Activated CD8-positive, alpha-beta memory T cell treated with anti-CD3 and anti-CD28 coated beads, Interleukin-2, amount 10 ng/mL, durations not matched to agents 7 days and 5 days (primary cell): ENCODE results near the gene ARSJ. TPM values are rescaled to one million over a fixed set of nuclear protein-coding genes. Genes with fewer than 3 reads are reported as not detected.

Source experiments
- ATAC-seq: fragments of 150-1000 bp; cut with Tn5 transposase; one replicate; pipeline ENCODE4 v1.10.0; 2021; ENCODE audit warnings: moderate library complexity
- CTCF ChIA-PET: fragments of 350-600 bp; sonication (Branson Sonifier 250); formaldehyde crosslinking; loops from one replicate; lab custom pipeline; 2021; ENCODE audit warnings: antibody characterized with exemption; lab: Charles Lee
- DNase-seq: peaks from one replicate; pipeline ENCODE4 v3.0.0-alpha.2; 2020
- H3K27ac Mint-ChIP-seq: one replicate; pipeline ENCODE4 v1.8.0; 2021; ENCODE audit warnings: mild to moderate bottlenecking, mixed read lengths
- H3K27me3 Mint-ChIP-seq: one replicate; pipeline ENCODE4 v1.8.0; 2021; ENCODE audit warnings: mixed read lengths
- H3K36me3 Mint-ChIP-seq: one replicate; pipeline ENCODE4 v1.8.0; 2021; ENCODE audit warnings: mild to moderate bottlenecking, mixed read lengths
- H3K4me1 Mint-ChIP-seq: one replicate; pipeline ENCODE4 v1.8.0; 2021; ENCODE audit warnings: mixed read lengths
- H3K4me3 Mint-ChIP-seq: one replicate; pipeline ENCODE4 v1.8.0; 2021; ENCODE audit warnings: mild to moderate bottlenecking, moderate library complexity, mixed read lengths
- H3K9me3 Mint-ChIP-seq: one replicate; pipeline ENCODE4 v1.8.0; 2022; ENCODE audit warnings: low read depth, mixed read lengths
- total RNA-seq, 2 experiments: library from RNA; stranded (reverse); gene quantifications; one replicate each; pipeline ENCODE4 v1.2.3, GENCODE V29; 2021

ARSJ gene
- total RNA-seq, 2 experiments from 2014 or later = not detected

GRCh38 chr4:113869743-113870375 lies 109.6 kb downstream of the ARSJ start:
- peaks cover 4% of the 10 kb centered on the region for H3K4me1 Mint-ChIP-seq
- no peak overlapping the region for H3K4me3 Mint-ChIP-seq
- CTCF ChIA-PET = no interaction called here
- no peak for DNase-seq
- no peak overlapping the region for H3K27ac Mint-ChIP-seq
- no peaks in the 10 kb centered on the region for H3K27me3 Mint-ChIP-seq
- ATAC-seq = peak; percentile 45
- H3K36me3 Mint-ChIP-seq = peaks cover 5% of the 10 kb centered on the region
- H3K9me3 Mint-ChIP-seq = no peaks in the 10 kb centered on the region

GRCh38 chr4:113866611-113867010 lies 112.8 kb downstream of the ARSJ start:
- CTCF ChIA-PET = no interaction called here
- Mint-ChIP-seq H3K27me3 (no peaks in the 10 kb centered on the region), H3K4me3 (no peak overlapping the region), H3K27ac (no peak overlapping the region), H3K4me1 (peaks cover 4% of the 10 kb centered on the region), H3K9me3 (no peaks in the 10 kb centered on the region), H3K36me3 (peaks cover 5% of the 10 kb centered on the region)
- DNase-seq = no peak
- no peak for ATAC-seq

- Mint-ChIP-seq H3K27ac (no peak overlapping the region), H3K36me3 (no peaks in the 10 kb centered on the region), H3K4me3 (no peak overlapping the region), H3K9me3 (no peaks in the 10 kb centered on the region), H3K27me3 (no peaks in the 10 kb centered on the region), H3K4me1 (no peaks in the 10 kb centered on the region)
- DNase-seq (no peak), ATAC-seq (no peak)
- CTCF ChIA-PET = no interaction called here
These were observed 120.5 kb downstream of the ARSJ start for GRCh38 chr4:113858924-113859323.

- no peaks in the 10 kb centered on the region for H3K36me3 Mint-ChIP-seq
- no peaks in the 10 kb centered on the region for H3K27me3 Mint-ChIP-seq
- ATAC-seq (no peak), DNase-seq (no peak)
- no peak overlapping the region for H3K27ac Mint-ChIP-seq
- no peaks in the 10 kb centered on the region for H3K4me1 Mint-ChIP-seq
- no peaks in the 10 kb centered on the region for H3K9me3 Mint-ChIP-seq
- CTCF ChIA-PET = no interaction called here
- H3K4me3 Mint-ChIP-seq = no peak overlapping the region
These were observed 127.6 kb downstream of the ARSJ start for GRCh38 chr4:113851816-113852215.

Other genes starting within 250 kb of the ARSJ start
- 10 to 100 TPM; 33.6 to 43.1 TPM for gene CAMK2D, start 217.9 kb downstream of the ARSJ start, total RNA-seq